C4-2B (cell line): ENCODE measurements around the gene UGCG.

Experiments
- CTCF ChIP-seq: fragments of 450-650 bp; conservative IDR thresholded peaks from 2 replicates; pipeline ENCODE4 v1.5.1; 2017; ENCODE audit warnings: mild to moderate bottlenecking
- ZFX ChIP-seq: fragments of 450-650 bp; IDR thresholded peaks from 2 replicates; pipeline ENCODE4 v1.6.1; 2017

- TF ChIP-seq CTCF (no peak), ZFX (no peak)
Observed at GRCh38 chr9:111967621-111968020, 71.0 kb downstream of the UGCG start.
